HepG2 (cell line): ENCODE results near the gene ATP6V0A1. TPM values are rescaled to one million over a fixed set of nuclear protein-coding genes. Genes with fewer than 3 reads are reported as not detected.

Source experiments
- ARID2 ChIP-seq: sonication (generic); formaldehyde crosslinking; IDR thresholded peaks from 2 replicates; pipeline ENCODE4 v1.8.1; 2022; ENCODE audit warnings: mild to moderate bottlenecking, missing genetic modification reagents, borderline replicate concordance
- ARNT ChIP-seq: fragments of 450-650 bp; IDR thresholded peaks from 2 replicates; pipeline ENCODE4 v1.6.1; 2017
- ATF3 ChIP-seq: sonication (generic); formaldehyde crosslinking; IDR thresholded peaks from 2 replicates; pipeline ENCODE4 v1.4.0; 2020; ENCODE audit warnings: missing genetic modification reagents
- EHMT2 ChIP-seq: fragments of 200-600 bp; sonication (generic); IDR thresholded peaks from 2 replicates; pipeline ENCODE4 v1.7.0; 2017; ENCODE audit warnings: antibody characterized with exemption, low read depth, low read length, borderline replicate concordance
- HBP1 ChIP-seq: IDR thresholded peaks from 2 replicates; pipeline ENCODE4 v1.6.1; 2016; ENCODE audit warnings: low read depth, control low read depth
- HMGXB3 ChIP-seq: sonication (generic); formaldehyde crosslinking; IDR thresholded peaks from 2 replicates; pipeline ENCODE4 v1.4.0; 2020; ENCODE audit warnings: missing genetic modification reagents, borderline replicate concordance
- MEIS2 ChIP-seq: sonication (generic); formaldehyde crosslinking; IDR thresholded peaks from 2 replicates; pipeline ENCODE4 v1.9.0; 2021; ENCODE audit warnings: mild to moderate bottlenecking, missing genetic modification reagents
- NFKB2 ChIP-seq: sonication (generic); formaldehyde crosslinking; IDR thresholded peaks from 2 replicates; pipeline ENCODE4 v1.4.0; 2020; ENCODE audit warnings: missing genetic modification reagents, borderline replicate concordance
- PHF5A ChIP-seq: IDR thresholded peaks from one replicate; pipeline ENCODE4 v1.6.1; 2018; ENCODE audit warnings: low read depth, missing genetic modification reagents; ENCODE audit not compliant: unreplicated experiment
- REPIN1 ChIP-seq: sonication (generic); formaldehyde crosslinking; IDR thresholded peaks from 2 replicates; pipeline ENCODE4 v1.8.0; 2022; ENCODE audit warnings: missing genetic modification reagents, low read depth, mild to moderate bottlenecking, borderline replicate concordance
- TERF1 ChIP-seq: sonication (generic); formaldehyde crosslinking; IDR thresholded peaks from 2 replicates; pipeline ENCODE4 v1.8.0; 2022; ENCODE audit warnings: mild to moderate bottlenecking, missing genetic modification reagents, moderate library complexity
- TOE1 ChIP-seq: sonication (generic); formaldehyde crosslinking; IDR thresholded peaks from 2 replicates; pipeline ENCODE4 v1.4.0; 2020; ENCODE audit warnings: mild to moderate bottlenecking, missing genetic modification reagents
- TSC22D2 ChIP-seq: sonication (generic); formaldehyde crosslinking; IDR thresholded peaks from 2 replicates; pipeline ENCODE4 v1.5.1; 2020; ENCODE audit warnings: missing genetic modification reagents, mild to moderate bottlenecking, borderline replicate concordance
- ZBTB33 ChIP-seq: sonication (generic); formaldehyde crosslinking; IDR thresholded peaks from 2 replicates; pipeline ENCODE4 v1.4.0; 2020; ENCODE audit warnings: missing genetic modification reagents
- ZFP36 ChIP-seq: fragments of 150-350 bp; IDR thresholded peaks from 2 replicates; pipeline ENCODE4 v1.6.1; 2018; ENCODE audit warnings: borderline replicate concordance, low read length, low read depth; ENCODE audit not compliant: partially characterized antibody
- ZFP62 ChIP-seq: sonication (generic); formaldehyde crosslinking; IDR thresholded peaks from 2 replicates; pipeline ENCODE4 v1.4.0; 2020; ENCODE audit warnings: missing genetic modification reagents
- ZNF263 ChIP-seq: sonication (generic); formaldehyde crosslinking; IDR thresholded peaks from 2 replicates; pipeline ENCODE4 v1.4.0; 2020; ENCODE audit warnings: missing genetic modification reagents
- ZNF775 ChIP-seq: sonication (generic); formaldehyde crosslinking; IDR thresholded peaks from 2 replicates; pipeline ENCODE4 v1.4.0; 2020; ENCODE audit warnings: missing genetic modification reagents, mild to moderate bottlenecking, moderate library complexity, borderline replicate concordance
- ZNF841 ChIP-seq: sonication (generic); formaldehyde crosslinking; IDR thresholded peaks from 2 replicates; pipeline ENCODE4 v1.8.1; 2023; ENCODE audit warnings: missing genetic modification reagents, borderline replicate concordance
- ZNF883 ChIP-seq: sonication (generic); formaldehyde crosslinking; IDR thresholded peaks from 2 replicates; pipeline ENCODE4 v1.5.1; 2020; ENCODE audit warnings: mild to moderate bottlenecking, missing genetic modification reagents; ENCODE audit errors: not compliant biosample characterization
- polyA plus RNA-seq, 8 experiments: library from polyadenylated mRNA; depleted of rRNA in 3 of 8; stranded (reverse) in 7 of 8; unstranded in 1 of 8; fragments of >200 nt; fragmentation: Illumina TruSeq in 4 of 8; extraction: Trizol in 4 of 8; gene quantifications; 2 replicates each; pipeline versions ENCODE4 v1.2.1 to v1.2.3, GENCODE V29; 2011 to 2016; ENCODE audit warnings: low read depth in 4 of 8, missing spikeins in 1 of 8, mixed read lengths in 1 of 8; ENCODE audit not compliant: insufficient read depth in 1 of 8
- total RNA-seq, 5 experiments: library from RNA; depleted of rRNA; stranded (reverse); fragments of >200 nt; fragmentation: Illumina TruSeq; extraction: Trizol; gene quantifications; 2 replicates each; pipeline ENCODE4 v1.2.3, GENCODE V29; 2016; ENCODE audit warnings: low read depth in 1 of 5

The ATP6V0A1 gene
- total and polyA plus RNA-seq, 2 of the 13 experiments (the other 11 are each of a cell fraction or from before 2014, with no cell fraction given) = 27.9 to 54.1 TPM

GRCh38 chr17:42544874-42545283 lies 86.2 kb downstream of the ATP6V0A1 start (continued):
- TF ChIP-seq HMGXB3 (CRISPR knock-in tag) (no peak), ZNF775 (CRISPR knock-in tag) (no peak), MEIS2 (CRISPR knock-in tag) (no peak), ZFP62 (CRISPR knock-in tag) (no peak), TSC22D2 (no peak), TOE1 (CRISPR knock-in tag) (no peak), NFKB2 (no peak), ARNT (no peak), HBP1 (CRISPR knock-in tag) (no peak), ZNF263 (no peak), ARID2 (no peak), ZBTB33 (no peak), ZNF883 (CRISPR knock-in tag) (no peak), REPIN1 (CRISPR knock-in tag) (no peak), PHF5A (CRISPR knock-in tag) (no peak), EHMT2 (no peak), ATF3 (CRISPR knock-in tag) (no peak), ZFP36 (no peak), ZNF841 (CRISPR knock-in tag) (no peak), TERF1 (CRISPR knock-in tag) (no peak)
